A673 (cell line): ENCODE results near the gene GTF2H2. TPM values are rescaled to one million over a fixed set of nuclear protein-coding genes. Genes with fewer than 3 reads are reported as not detected.
A peak's percentile ranks its signal among the peaks of the same experiment; 100 is the strongest.
"Not testable (repeated sequence)": the region's sequence is repeated elsewhere in the genome, so short reads cannot be mapped to it uniquely, and the experiment has no call there.

ENCODE experiments used
- Bru-seq: library from RNA; stranded (reverse); fragments of 400-500 nt; gene quantifications from one replicate; lab custom pipeline; 2021; lab: Mats Ljungman, UMichigan
- BruChase-seq, 2 experiments: library from RNA; stranded (reverse); fragments of 400-500 nt; gene quantifications; one replicate each; lab custom pipeline; 2021; lab: Mats Ljungman, UMichigan
- BruUV-seq: library from RNA; stranded (reverse); fragments of 400-500 nt; replicated peaks from 2 replicates; lab custom pipeline; 2021; lab: Mats Ljungman, UMichigan
- CTCF ChIA-PET: fragments of 300-600 bp; sonication (Branson Sonifier 250); formaldehyde crosslinking; loops from one replicate; lab custom pipeline; 2022; ENCODE audit warnings: antibody characterized with exemption; lab: Charles Lee
- POLR2A ChIA-PET: fragments of 300-600 bp; sonication (Branson Sonifier 250); formaldehyde crosslinking; loops from one replicate; lab custom pipeline; 2022; ENCODE audit warnings: antibody characterized with exemption; ENCODE audit not compliant: low non-redundant PET; lab: Charles Lee
- DNase-seq: peaks from one replicate; pipeline ENCODE4 v3.0.0-alpha.2; 2015; ENCODE audit warnings: low spot score
- H3K27ac ChIP-seq: fragments of 200-600 bp; sonication (generic); 2 replicates; pipeline ENCODE4 v1.5.1; 2016; ENCODE audit warnings: mixed run types, low read depth, mild to moderate bottlenecking, mixed read lengths, antibody characterized with exemption, low read length; ENCODE audit not compliant: poor library complexity, severe bottlenecking
- H3K27me3 ChIP-seq: fragments of 200-600 bp; sonication (generic); replicated peaks from 2 replicates; pipeline ENCODE4 v1.6.1; 2017; ENCODE audit warnings: mixed run types, low read depth, mild to moderate bottlenecking, mixed read lengths, antibody characterized with exemption, low read length; ENCODE audit not compliant: insufficient read depth, poor library complexity
- H3K36me3 ChIP-seq: fragments of 200-600 bp; sonication (generic); 2 replicates; pipeline ENCODE4 v1.6.1; 2016; ENCODE audit warnings: mixed run types, mild to moderate bottlenecking, mixed read lengths, antibody characterized with exemption, low read length; ENCODE audit not compliant: insufficient read depth, poor library complexity, severe bottlenecking
- H3K4me1 ChIP-seq: fragments of 200-600 bp; sonication (generic); 2 replicates; pipeline ENCODE4 v1.6.1; 2017; ENCODE audit warnings: mixed run types, mild to moderate bottlenecking, mixed read lengths, antibody characterized with exemption, low read length; ENCODE audit not compliant: insufficient read depth, poor library complexity, severe bottlenecking
- H3K4me3 ChIP-seq: fragments of 200-600 bp; sonication (generic); 2 replicates; pipeline ENCODE4 v1.5.1; 2016; ENCODE audit warnings: low read depth, mixed run types, mild to moderate bottlenecking, mixed read lengths, low read length; ENCODE audit not compliant: poor library complexity, severe bottlenecking
- H3K9me3 ChIP-seq: fragments of 200-600 bp; sonication (generic); 2 replicates; pipeline ENCODE4 v1.6.1; 2016; ENCODE audit warnings: mixed run types, low read depth, mild to moderate bottlenecking, mixed read lengths, antibody characterized with exemption, low read length; ENCODE audit not compliant: poor library complexity, severe bottlenecking
- intact Hi-C: fragments of 100-400 bp; cut with micrococcal nuclease; formaldehyde crosslinking; loops from one replicate; pipeline ENCODE4 v1.10.0; 2022; ENCODE audit not compliant: unreplicated experiment
- long read RNA-seq: library from polyadenylated mRNA; stranded (forward); transcript quantifications from one replicate; pipeline ENCODE4 v2.0.0, GENCODE V29; 2022
- total RNA-seq: library from RNA; stranded (reverse); gene quantifications from 2 replicates; pipeline ENCODE4 v1.2.3, GENCODE V29; 2021

Gene GTF2H2
- total RNA-seq (43.0 and 44.2 TPM in 2 replicates), Bru-seq, nascent RNA (percentile 62 among the genes with signal in this experiment), BruChase-seq, experiment 1, labeled RNA remaining after a 2-hour chase (percentile 66 among the genes with signal in this experiment), BruChase-seq, experiment 2, labeled RNA remaining after a 6-hour chase (percentile 65 among the genes with signal in this experiment)
- long read RNA-seq, full-length matches to known transcripts = 23 of 70 reads
- long read RNA-seq, partial matches to known transcripts = 14 of 70 reads
- long read RNA-seq, other reads (novel, unspliced or antisense) = 33 of 70 reads

- H3K4me1 ChIP-seq, CTCF ChIA-PET, BruUV-seq, POLR2A ChIA-PET, H3K27me3 ChIP-seq, H3K4me3 ChIP-seq, H3K36me3 ChIP-seq, intact Hi-C loops, H3K27ac ChIP-seq, H3K9me3 ChIP-seq, DNase-seq: not testable (repeated sequence)
Measured at GRCh38 chr5:71067262-71067928, at the start of gene GTF2H2. Gene GTF2H2, minus strand, starts transcription at chr5:71067676. Its CDS starts 4,913 bp downstream, at chr5:71062763.

GRCh38 chr5:71109730-71110275, 42.3 kb upstream of the GTF2H2 start:
- POLR2A ChIA-PET, intact Hi-C loops: not testable (repeated sequence)

GRCh38 chr5:71099996-71100395, 32.5 kb upstream of the GTF2H2 start:
- intact Hi-C loops, H3K4me1 ChIP-seq, H3K27me3 ChIP-seq, H3K36me3 ChIP-seq, H3K4me3 ChIP-seq, H3K9me3 ChIP-seq, CTCF ChIA-PET, BruUV-seq, H3K27ac ChIP-seq, DNase-seq, POLR2A ChIA-PET: not testable (repeated sequence)

More at GRCh38 chr5:71109730-71110275, 42.3 kb upstream of the GTF2H2 start:
- H3K9me3 ChIP-seq, H3K4me1 ChIP-seq, DNase-seq, BruUV-seq, H3K36me3 ChIP-seq, CTCF ChIA-PET, H3K4me3 ChIP-seq, H3K27ac ChIP-seq, H3K27me3 ChIP-seq: not testable (repeated sequence)

- intact Hi-C loops, H3K9me3 ChIP-seq, H3K27ac ChIP-seq, H3K4me1 ChIP-seq, H3K27me3 ChIP-seq, DNase-seq, H3K4me3 ChIP-seq, H3K36me3 ChIP-seq, POLR2A ChIA-PET, CTCF ChIA-PET, BruUV-seq: not testable (repeated sequence)
Measured at GRCh38 chr5:71097930-71098203, 30.4 kb upstream of the GTF2H2 start.

- intact Hi-C loops, H3K27ac ChIP-seq, DNase-seq, BruUV-seq, H3K36me3 ChIP-seq, H3K4me1 ChIP-seq, POLR2A ChIA-PET, H3K27me3 ChIP-seq, CTCF ChIA-PET, H3K9me3 ChIP-seq, H3K4me3 ChIP-seq: not testable (repeated sequence)
Measured at GRCh38 chr5:71097173-71097929, 29.9 kb upstream of the GTF2H2 start.

- intact Hi-C loops, H3K4me3 ChIP-seq, POLR2A ChIA-PET, DNase-seq, H3K27ac ChIP-seq, H3K4me1 ChIP-seq, H3K36me3 ChIP-seq, CTCF ChIA-PET, H3K27me3 ChIP-seq, BruUV-seq, H3K9me3 ChIP-seq: not testable (repeated sequence)
Measured at GRCh38 chr5:71089773-71090172, 22.3 kb upstream of the GTF2H2 start.

GRCh38 chr5:71088754-71089153, 21.3 kb upstream of the GTF2H2 start:
- H3K4me1 ChIP-seq, intact Hi-C loops, CTCF ChIA-PET, BruUV-seq, H3K9me3 ChIP-seq, H3K36me3 ChIP-seq, H3K27ac ChIP-seq, POLR2A ChIA-PET, H3K4me3 ChIP-seq, DNase-seq, H3K27me3 ChIP-seq: not testable (repeated sequence)
